HUES48 (cell line): Measurements from ENCODE around the gene ROBO2.

Source experiments
- H3K27ac ChIP-seq: one replicate; pipeline ENCODE4 v1.7.0; 2013; ENCODE audit warnings: low read depth, low read length, inconsistent platforms
- H3K27me3 ChIP-seq: 2 replicates; pipeline ENCODE4 v1.6.1; 2013; ENCODE audit warnings: mild to moderate bottlenecking, low read length; ENCODE audit not compliant: control insufficient read depth, insufficient read depth
- H3K36me3 ChIP-seq: 2 replicates; pipeline ENCODE4 v1.6.1; 2013; ENCODE audit warnings: low read length; ENCODE audit not compliant: control insufficient read depth, insufficient read depth
- H3K4me1 ChIP-seq: 2 replicates; pipeline ENCODE4 v1.6.1; 2013; ENCODE audit warnings: mild to moderate bottlenecking, low read length; ENCODE audit not compliant: control insufficient read depth, insufficient read depth
- H3K4me3 ChIP-seq: 2 replicates; pipeline ENCODE4 v1.5.1; 2013; ENCODE audit warnings: mild to moderate bottlenecking, low read depth, low read length
- H3K9ac ChIP-seq: 2 replicates; pipeline ENCODE4 v1.6.1; 2013; ENCODE audit warnings: mild to moderate bottlenecking, low read depth, low read length, moderate library complexity
- H3K9me3 ChIP-seq: 2 replicates; pipeline ENCODE4 v1.6.1; 2013; ENCODE audit warnings: low read length; ENCODE audit not compliant: control insufficient read depth, insufficient read depth

Gene ROBO2

GRCh38 chr3:77232557-77232956, 192.7 kb downstream of the ROBO2 start:
- H3K4me1 ChIP-seq = no peaks in the 10 kb centered on the region; the same call in 1 of the 2 replicates
- no peak overlapping the region for H3K4me3 ChIP-seq
- H3K27me3 ChIP-seq = no peaks in the 10 kb centered on the region
- no peak overlapping the region for H3K27ac ChIP-seq
- no peak overlapping the region for H3K9ac ChIP-seq
- no peaks in the 10 kb centered on the region for H3K36me3 ChIP-seq
- no peaks in the 10 kb centered on the region for H3K9me3 ChIP-seq

GRCh38 chr3:77234004-77234403, 194.1 kb downstream of the ROBO2 start:
- no peak overlapping the region for H3K4me3 ChIP-seq
- H3K27me3 ChIP-seq = no peaks in the 10 kb centered on the region
- H3K9ac ChIP-seq = no peak overlapping the region
- no peaks in the 10 kb centered on the region; the same call in 1 of the 2 replicates for H3K9me3 ChIP-seq
- H3K4me1 ChIP-seq = no peaks in the 10 kb centered on the region; the same call in 1 of the 2 replicates
- H3K27ac ChIP-seq = no peak overlapping the region
- no peaks in the 10 kb centered on the region for H3K36me3 ChIP-seq

- Histone ChIP-seq H3K9me3 (peaks cover 11% of the 10 kb centered on the region), H3K4me1 (no peaks in the 10 kb centered on the region; the same call in 1 of the 2 replicates), H3K27me3 (no peaks in the 10 kb centered on the region), H3K9ac (no peak overlapping the region), H3K36me3 (no peaks in the 10 kb centered on the region), H3K27ac (no peak overlapping the region), H3K4me3 (no peak overlapping the region)
These were observed 196.2 kb downstream of the ROBO2 start for GRCh38 chr3:77236118-77236517.

GRCh38 chr3:77240072-77240650, 200.3 kb downstream of the ROBO2 start:
- no peak overlapping the region for H3K4me3 ChIP-seq
- no peaks in the 10 kb centered on the region for H3K27me3 ChIP-seq
- no peaks in the 10 kb centered on the region for H3K36me3 ChIP-seq
- no peak overlapping the region for H3K9ac ChIP-seq
- peaks cover 11% of the 10 kb centered on the region for H3K9me3 ChIP-seq
- H3K4me1 ChIP-seq = no peaks in the 10 kb centered on the region
- no peak overlapping the region for H3K27ac ChIP-seq

GRCh38 chr3:77242371-77242770, 202.5 kb downstream of the ROBO2 start:
- Histone ChIP-seq H3K27me3 (no peaks in the 10 kb centered on the region), H3K4me3 (no peak overlapping the region), H3K9ac (no peak overlapping the region), H3K9me3 (peaks cover 11% of the 10 kb centered on the region), H3K36me3 (no peaks in the 10 kb centered on the region), H3K27ac (no peak overlapping the region), H3K4me1 (no peaks in the 10 kb centered on the region)

GRCh38 chr3:77244981-77245380, 205.1 kb downstream of the ROBO2 start:
- H3K9ac ChIP-seq = no peak overlapping the region
- no peak overlapping the region for H3K4me3 ChIP-seq
- H3K27ac ChIP-seq = no peak overlapping the region
- H3K4me1 ChIP-seq = no peaks in the 10 kb centered on the region
- peaks cover 11% of the 10 kb centered on the region for H3K9me3 ChIP-seq
- no peaks in the 10 kb centered on the region for H3K36me3 ChIP-seq
- no peaks in the 10 kb centered on the region for H3K27me3 ChIP-seq

- H3K27me3 ChIP-seq = no peaks in the 10 kb centered on the region
- H3K9me3 ChIP-seq = no peaks in the 10 kb centered on the region
- H3K9ac ChIP-seq = no peak overlapping the region
- H3K4me3 ChIP-seq = no peak overlapping the region
- H3K27ac ChIP-seq = no peak overlapping the region
- H3K36me3 ChIP-seq = no peaks in the 10 kb centered on the region
- no peaks in the 10 kb centered on the region for H3K4me1 ChIP-seq
These were observed 207.2 kb downstream of the ROBO2 start for GRCh38 chr3:77247061-77247460.

GRCh38 chr3:77247817-77248216, 207.9 kb downstream of the ROBO2 start:
- Histone ChIP-seq H3K9ac (no peak overlapping the region), H3K4me1 (no peaks in the 10 kb centered on the region), H3K27me3 (no peaks in the 10 kb centered on the region), H3K27ac (no peak overlapping the region), H3K36me3 (no peaks in the 10 kb centered on the region), H3K9me3 (no peaks in the 10 kb centered on the region), H3K4me3 (no peak overlapping the region)

GRCh38 chr3:77248420-77248819, 208.5 kb downstream of the ROBO2 start:
- no peaks in the 10 kb centered on the region for H3K4me1 ChIP-seq
- no peaks in the 10 kb centered on the region for H3K36me3 ChIP-seq
- no peak overlapping the region for H3K4me3 ChIP-seq
- no peak overlapping the region for H3K27ac ChIP-seq
- no peak overlapping the region for H3K9ac ChIP-seq
- no peaks in the 10 kb centered on the region for H3K27me3 ChIP-seq
- no peaks in the 10 kb centered on the region for H3K9me3 ChIP-seq

- Histone ChIP-seq H3K27ac (no peak overlapping the region), H3K36me3 (no peaks in the 10 kb centered on the region), H3K9ac (no peak overlapping the region), H3K9me3 (no peaks in the 10 kb centered on the region), H3K4me1 (no peaks in the 10 kb centered on the region), H3K27me3 (no peaks in the 10 kb centered on the region), H3K4me3 (no peak overlapping the region)
These were observed 211.2 kb downstream of the ROBO2 start for GRCh38 chr3:77251136-77251535.

GRCh38 chr3:77254967-77255831, 215.3 kb downstream of the ROBO2 start:
- no peaks in the 10 kb centered on the region for H3K9me3 ChIP-seq
- H3K9ac ChIP-seq = no peak overlapping the region
- H3K4me3 ChIP-seq = no peak overlapping the region
- H3K27me3 ChIP-seq = no peaks in the 10 kb centered on the region
- no peaks in the 10 kb centered on the region for H3K4me1 ChIP-seq
- H3K27ac ChIP-seq = no peak overlapping the region
- H3K36me3 ChIP-seq = no peaks in the 10 kb centered on the region
